HUES64 (cell line): ENCODE data around the gene OGFOD3.
A peak's percentile ranks its signal among the peaks of the same experiment; 100 is the strongest.

Experiments
- H3K27ac ChIP-seq: 2 replicates; pipeline ENCODE4 v1.7.0; 2013; ENCODE audit warnings: low read depth, low read length, inconsistent platforms
- H3K27me3 ChIP-seq: 2 replicates; pipeline ENCODE4 v1.6.1; 2013; ENCODE audit warnings: mild to moderate bottlenecking, low read length; ENCODE audit not compliant: insufficient read depth
- H3K36me3 ChIP-seq: 2 replicates; pipeline ENCODE4 v1.6.1; 2013; ENCODE audit warnings: mild to moderate bottlenecking, low read length; ENCODE audit not compliant: insufficient read depth
- H3K4me1 ChIP-seq: 2 replicates; pipeline ENCODE4 v1.6.1; 2013; ENCODE audit warnings: mild to moderate bottlenecking, low read length, moderate library complexity; ENCODE audit not compliant: insufficient read depth
- H3K4me3 ChIP-seq: 2 replicates; pipeline ENCODE4 v1.5.1; 2013; ENCODE audit warnings: mild to moderate bottlenecking, low read length, moderate library complexity
- H3K9ac ChIP-seq: 2 replicates; pipeline ENCODE4 v1.6.1; 2013; ENCODE audit warnings: mild to moderate bottlenecking, low read depth, low read length
- H3K9me3 ChIP-seq: 2 replicates; pipeline ENCODE4 v1.6.1; 2013; ENCODE audit warnings: low read depth, low read length; ENCODE audit not compliant: insufficient read depth
- WGBS: fragments of 150-250, 120-280 bp; methylation state at CpG from one replicate; pipeline ENCODE4 v1.1.7; 2013; ENCODE audit warnings: missing lambda C conversion rate; 5-methylcytosine and 5-hydroxymethylcytosine counted together

OGFOD3 gene

GRCh38 chr17:82346342-82347300 lies 71.8 kb downstream of the OGFOD3 start:
- Histone ChIP-seq H3K4me1 (no peaks in the 10 kb centered on the region), H3K9ac (no peak overlapping the region), H3K9me3 (no peaks in the 10 kb centered on the region), H3K36me3 (no peaks in the 10 kb centered on the region), H3K27ac (no peak overlapping the region), H3K27me3 (no peaks in the 10 kb centered on the region), H3K4me3 (no peak overlapping the region)
- WGBS, result 90% methylated on average over 28 of the region's 28 CpGs

- WGBS, result 93% methylated on average over 42 of the region's 42 CpGs
- no peak overlapping the region for H3K4me3 ChIP-seq
- H3K4me1 ChIP-seq, result no peaks in the 10 kb centered on the region
- H3K36me3 ChIP-seq, result no peaks in the 10 kb centered on the region
- H3K27me3 ChIP-seq, result no peaks in the 10 kb centered on the region
- no peak overlapping the region for H3K9ac ChIP-seq
- no peaks in the 10 kb centered on the region for H3K9me3 ChIP-seq
- no peak overlapping the region for H3K27ac ChIP-seq
Measured at GRCh38 chr17:82345151-82345976, 73.0 kb downstream of the OGFOD3 start.

GRCh38 chr17:82344175-82344907 lies 74.0 kb downstream of the OGFOD3 start:
- H3K9me3 ChIP-seq, result no peaks in the 10 kb centered on the region
- peaks cover under 1% of the 10 kb centered on the region; the same call in 1 of the 2 replicates for H3K4me1 ChIP-seq
- 91% methylated on average over 24 of the region's 24 CpGs for WGBS
- H3K27me3 ChIP-seq, result peaks cover 1% of the 10 kb centered on the region
- no peak overlapping the region for H3K4me3 ChIP-seq
- no peak overlapping the region for H3K9ac ChIP-seq
- H3K36me3 ChIP-seq, result no peaks in the 10 kb centered on the region
- no peak overlapping the region for H3K27ac ChIP-seq

GRCh38 chr17:82343560-82343959 lies 74.8 kb downstream of the OGFOD3 start:
- Histone ChIP-seq H3K36me3 (no peaks in the 10 kb centered on the region), H3K4me1 (peaks cover 7% of the 10 kb centered on the region; the same call in 1 of the 2 replicates), H3K27ac (no peak overlapping the region), H3K9ac (no peak overlapping the region), H3K27me3 (peaks cover 9% of the 10 kb centered on the region), H3K4me3 (no peak overlapping the region), H3K9me3 (no peaks in the 10 kb centered on the region)
- 93% methylated on average over 5 of the region's 5 CpGs for WGBS

GRCh38 chr17:82342361-82343079 lies 75.9 kb downstream of the OGFOD3 start:
- no peak overlapping the region for H3K27ac ChIP-seq
- H3K9ac ChIP-seq, result no peak overlapping the region
- H3K27me3 ChIP-seq, result peaks cover 19% of the 10 kb centered on the region
- 94% methylated on average over 28 of the region's 28 CpGs for WGBS
- H3K9me3 ChIP-seq, result no peaks in the 10 kb centered on the region
- H3K4me3 ChIP-seq, result no peak overlapping the region
- no peaks in the 10 kb centered on the region for H3K36me3 ChIP-seq
- peaks cover 7% of the 10 kb centered on the region; the same call in 1 of the 2 replicates for H3K4me1 ChIP-seq

- no peaks in the 10 kb centered on the region for H3K36me3 ChIP-seq
- no peak overlapping the region for H3K27ac ChIP-seq
- WGBS, result 69% methylated on average over 7 of the region's 10 CpGs
- no peaks in the 10 kb centered on the region for H3K9me3 ChIP-seq
- H3K27me3 ChIP-seq, result peaks cover 42% of the 10 kb centered on the region
- no peak overlapping the region for H3K9ac ChIP-seq
- peaks cover 18% of the 10 kb centered on the region for H3K4me1 ChIP-seq
- peak overlapping the region; percentile 34; the same call in 1 of the 2 replicates for H3K4me3 ChIP-seq
Measured at GRCh38 chr17:82339634-82340580, 78.5 kb downstream of the OGFOD3 start.
